PC-9 (cell line): Measurements from ENCODE around the gene SHCBP1L. TPM values are rescaled to one million over a fixed set of nuclear protein-coding genes. Genes with fewer than 3 reads are reported as not detected.
A peak's percentile ranks its signal among the peaks of the same experiment; 100 is the strongest.

Source experiments
- BruUV-seq: library from RNA; stranded (reverse); fragments of 400-500 nt; replicated peaks from 2 replicates; lab custom pipeline; 2021; lab: Mats Ljungman, UMichigan
- CTCF ChIA-PET: fragments of 300-600 bp; sonication (Branson Sonifier 250); formaldehyde crosslinking; loops from one replicate; lab custom pipeline; 2022; ENCODE audit warnings: antibody characterized with exemption; lab: Charles Lee
- POLR2A ChIA-PET: fragments of 300-600 bp; sonication (Branson Sonifier 250); formaldehyde crosslinking; loops from one replicate; lab custom pipeline; 2022; ENCODE audit warnings: antibody characterized with exemption; ENCODE audit not compliant: unreplicated experiment; lab: Charles Lee
- DNase-seq, 2 experiments: peaks; one replicate each; pipeline versions ENCODE4 v3.0.0 to v3.0.0-alpha.2; 2015 to 2022; ENCODE audit warnings: mixed read lengths in 1 of 2
- H2AFZ ChIP-seq: fragments of 200-600 bp; sonication (generic); 2 replicates; pipeline ENCODE4 v1.8.1; 2017; ENCODE audit warnings: antibody characterized with exemption
- H3F3A ChIP-seq: fragments of 200-600 bp; sonication (generic); 2 replicates; pipeline ENCODE4 v1.8.1; 2017; ENCODE audit warnings: antibody characterized with exemption, mild to moderate bottlenecking, low read depth; ENCODE audit not compliant: insufficient read depth
- H3K27ac ChIP-seq: fragments of 200-600 bp; sonication (generic); 2 replicates; pipeline ENCODE4 v1.6.1; 2016; ENCODE audit warnings: mixed run types
- H3K27me3 ChIP-seq: fragments of 200-600 bp; sonication (generic); 2 replicates; pipeline ENCODE4 v1.6.1; 2016; ENCODE audit warnings: low read depth, mixed run types; ENCODE audit not compliant: insufficient read depth
- H3K36me3 ChIP-seq: fragments of 200-600 bp; sonication (generic); 2 replicates; pipeline ENCODE4 v1.6.1; 2016; ENCODE audit warnings: low read depth, mixed run types
- H3K4me1 ChIP-seq: fragments of 200-600 bp; sonication (generic); replicated peaks from 2 replicates; pipeline ENCODE4 v1.6.1; 2016; ENCODE audit warnings: mixed run types; ENCODE audit not compliant: insufficient read depth
- H3K4me2 ChIP-seq: fragments of 200-600 bp; sonication (generic); 2 replicates; pipeline ENCODE4 v1.6.1; 2017; ENCODE audit warnings: mixed run types
- H3K4me3 ChIP-seq: fragments of 200-600 bp; sonication (generic); 2 replicates; pipeline ENCODE4 v1.6.1; 2016; ENCODE audit warnings: mixed run types
- H3K79me2 ChIP-seq: fragments of 200-600 bp; sonication (generic); 2 replicates; pipeline ENCODE4 v1.6.1; 2017; ENCODE audit warnings: low read depth, mixed run types
- H3K9me2 ChIP-seq: fragments of 200-600 bp; sonication (generic); 2 replicates; pipeline ENCODE4 v1.8.1; 2017; ENCODE audit warnings: mild to moderate bottlenecking; ENCODE audit not compliant: insufficient read depth
- H3K9me3 ChIP-seq: fragments of 200-600 bp; sonication (generic); 2 replicates; pipeline ENCODE4 v1.8.1; 2016; ENCODE audit warnings: low read depth; ENCODE audit not compliant: insufficient read depth
- H4K20me1 ChIP-seq: fragments of 200-600 bp; sonication (generic); 2 replicates; pipeline ENCODE4 v1.8.1; 2017; ENCODE audit not compliant: insufficient read depth
- EZH2 ChIP-seq: fragments of 200-600 bp; sonication (generic); IDR thresholded peaks from 2 replicates; pipeline ENCODE4 v1.8.0; 2017; ENCODE audit warnings: antibody characterized with exemption, low read depth
- intact Hi-C: fragments of 100-400 bp; cut with micrococcal nuclease; formaldehyde crosslinking; loops from one replicate; pipeline ENCODE4 v1.10.0; 2022; ENCODE audit not compliant: unreplicated experiment
- total RNA-seq: library from RNA; stranded (reverse); gene quantifications from 2 replicates; pipeline ENCODE4 v1.2.3, GENCODE V29; 2021
- TF ChIP-seq, protein P1 (sequence below): fragments of 200-600 bp; sonication (generic); conservative IDR thresholded peaks from 2 replicates; pipeline ENCODE4 v1.6.1; 2017; ENCODE audit warnings: mixed run types, antibody characterized with exemption, mild to moderate bottlenecking, moderate library complexity

SHCBP1L gene
- total RNA-seq, 1 experiment from 2014 or later, result not detected

DNA sequence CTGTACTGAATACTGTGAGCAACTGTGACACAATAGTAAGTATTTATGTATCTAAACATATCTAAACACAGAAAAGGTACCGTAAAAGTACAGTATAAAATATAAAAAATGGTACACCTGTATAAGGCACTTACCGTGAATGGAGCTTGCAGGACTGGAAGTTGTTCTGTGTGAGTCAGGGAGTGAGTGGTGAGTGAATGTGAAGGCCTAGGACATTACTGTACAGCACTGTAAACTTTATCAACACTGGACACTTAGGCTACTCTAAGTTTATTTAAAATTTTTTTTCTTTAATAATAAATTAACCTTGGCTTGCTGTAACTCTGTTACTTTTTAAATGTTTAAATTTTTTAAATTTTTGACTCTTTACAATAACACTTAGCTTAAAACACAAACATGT lies 24.5 kb upstream of the SHCBP1L start:
- Histone ChIP-seq H3K79me2 (no peaks in the 10 kb centered on the region), H4K20me1 (no peaks in the 10 kb centered on the region), H3F3A (peaks cover 6% of the 10 kb centered on the region; the same call in 1 of the 2 replicates), H3K27ac (no peak overlapping the region), H3K9me2 (peaks cover 4% of the 10 kb centered on the region; the same call in 1 of the 2 replicates), H3K27me3 (no peaks in the 10 kb centered on the region), H3K36me3 (no peaks in the 10 kb centered on the region), H3K4me1 (peaks cover 10% of the 10 kb centered on the region), H2AFZ (no peak overlapping the region), H3K9me3 (no peaks in the 10 kb centered on the region), H3K4me2 (no peak overlapping the region), H3K4me3 (no peak overlapping the region)
- no peak for TF ChIP-seq EZH2
- TF ChIP-seq, protein P1, sequence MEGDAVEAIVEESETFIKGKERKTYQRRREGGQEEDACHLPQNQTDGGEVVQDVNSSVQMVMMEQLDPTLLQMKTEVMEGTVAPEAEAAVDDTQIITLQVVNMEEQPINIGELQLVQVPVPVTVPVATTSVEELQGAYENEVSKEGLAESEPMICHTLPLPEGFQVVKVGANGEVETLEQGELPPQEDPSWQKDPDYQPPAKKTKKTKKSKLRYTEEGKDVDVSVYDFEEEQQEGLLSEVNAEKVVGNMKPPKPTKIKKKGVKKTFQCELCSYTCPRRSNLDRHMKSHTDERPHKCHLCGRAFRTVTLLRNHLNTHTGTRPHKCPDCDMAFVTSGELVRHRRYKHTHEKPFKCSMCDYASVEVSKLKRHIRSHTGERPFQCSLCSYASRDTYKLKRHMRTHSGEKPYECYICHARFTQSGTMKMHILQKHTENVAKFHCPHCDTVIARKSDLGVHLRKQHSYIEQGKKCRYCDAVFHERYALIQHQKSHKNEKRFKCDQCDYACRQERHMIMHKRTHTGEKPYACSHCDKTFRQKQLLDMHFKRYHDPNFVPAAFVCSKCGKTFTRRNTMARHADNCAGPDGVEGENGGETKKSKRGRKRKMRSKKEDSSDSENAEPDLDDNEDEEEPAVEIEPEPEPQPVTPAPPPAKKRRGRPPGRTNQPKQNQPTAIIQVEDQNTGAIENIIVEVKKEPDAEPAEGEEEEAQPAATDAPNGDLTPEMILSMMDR, result no peak
- BruUV-seq, result no TSS peak
- DNase-seq, result no peak
- ChIA-PET CTCF (no interaction called here), POLR2A (interaction anchor here (0.6 kb wide), 1 partner anchor 84 kb away, joined by 5 read pairs; no protein-coding TSS in a partner anchor)
- intact Hi-C loops, result no loop called here

DNA sequence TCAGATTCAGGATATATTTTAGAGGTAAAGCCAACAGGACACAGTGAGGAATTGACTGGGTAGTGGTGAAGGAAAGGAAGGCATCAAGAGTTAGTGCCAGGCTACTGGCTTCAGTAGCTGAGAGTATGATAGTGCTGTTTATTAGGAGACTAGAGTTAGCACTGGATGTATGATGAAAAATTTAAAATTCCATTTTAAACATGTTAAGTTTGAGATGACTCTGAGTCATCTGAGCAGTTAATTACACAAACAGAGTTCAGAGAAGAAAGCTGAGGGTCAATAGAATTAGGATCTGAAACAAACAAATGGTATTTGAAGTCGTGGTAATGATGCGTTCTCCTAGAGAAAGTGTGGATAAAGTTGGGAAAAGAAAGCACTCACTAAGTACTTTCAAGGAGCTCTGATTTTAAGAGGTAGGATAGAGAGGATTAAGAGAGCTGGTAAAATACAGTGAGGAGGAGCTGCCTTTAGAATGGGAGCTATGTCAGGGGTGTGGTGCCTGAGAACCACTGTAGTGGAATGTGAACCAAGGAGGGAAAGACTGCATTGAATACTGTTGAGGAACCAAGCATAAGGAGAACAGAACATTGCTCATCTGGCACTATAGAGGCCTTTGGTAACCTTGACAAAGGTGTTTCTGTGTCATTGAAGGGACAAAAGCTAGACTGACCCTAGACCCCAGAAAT lies 21.7 kb upstream of the SHCBP1L start:
- no peak overlapping the region for H2AFZ ChIP-seq
- H4K20me1 ChIP-seq, result no peaks in the 10 kb centered on the region
- CTCF ChIA-PET, result interaction anchor here (1.0 kb wide), 1 partner anchor 12 kb away, joined by 3 read pairs; no protein-coding TSS in a partner anchor
- no TSS peak for BruUV-seq
- peak overlapping the region; percentile 4; the same call in 1 of the 2 replicates for H3K27ac ChIP-seq
- no peak overlapping the region for H3K4me3 ChIP-seq
- intact Hi-C loops, result no loop called here
- peaks cover 11% of the 10 kb centered on the region for H3F3A ChIP-seq
- TF ChIP-seq, protein P1, result no peak
- no peak for TF ChIP-seq EZH2
- H3K79me2 ChIP-seq, result no peaks in the 10 kb centered on the region
- peaks cover 4% of the 10 kb centered on the region; the same call in 1 of the 2 replicates for H3K9me2 ChIP-seq
- H3K36me3 ChIP-seq, result no peaks in the 10 kb centered on the region
- DNase-seq, result no peak
- H3K4me1 ChIP-seq, result peaks cover 19% of the 10 kb centered on the region
- no peaks in the 10 kb centered on the region for H3K9me3 ChIP-seq
- POLR2A ChIA-PET, result interaction anchor here (0.5 to 0.6 kb wide), 5 partner anchors 12 to 746 kb away, joined by 3 to 4 read pairs (median 3); no protein-coding TSS in a partner anchor
- H3K4me2 ChIP-seq, result no peak overlapping the region; the same call in 1 of the 2 replicates
- no peaks in the 10 kb centered on the region for H3K27me3 ChIP-seq

DNA sequence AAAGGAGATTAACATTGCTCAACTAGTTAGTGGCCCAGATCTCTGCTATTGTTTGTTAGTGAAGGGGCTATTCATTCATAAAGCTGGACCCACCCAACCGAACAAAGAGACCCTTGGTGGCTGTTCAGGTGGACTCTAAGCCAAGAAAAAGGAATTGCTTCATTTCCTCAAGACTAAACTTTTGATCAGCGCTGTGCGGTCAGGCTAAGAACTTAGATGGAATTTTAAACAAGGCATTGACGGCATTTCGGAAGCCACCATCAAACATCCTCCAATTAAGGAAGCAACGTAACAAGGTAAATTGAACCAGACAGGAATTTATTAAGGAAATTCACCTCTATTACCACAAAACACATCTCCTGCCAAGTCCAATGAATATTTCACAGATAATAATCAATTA lies 19.9 kb upstream of the SHCBP1L start:
- H3K9me2 ChIP-seq, result no peaks in the 10 kb centered on the region
- no peaks in the 10 kb centered on the region for H3K27me3 ChIP-seq
- BruUV-seq, result no TSS peak
- no peak for TF ChIP-seq EZH2
- TF ChIP-seq, protein P1, result no peak
- no peak for DNase-seq
- H3K4me3 ChIP-seq, result no peak overlapping the region
- no peak overlapping the region for H3K27ac ChIP-seq
- peaks cover 38% of the 10 kb centered on the region for H3K4me1 ChIP-seq
- H3K36me3 ChIP-seq, result no peaks in the 10 kb centered on the region
- H3K4me2 ChIP-seq, result no peak overlapping the region
- POLR2A ChIA-PET, result no interaction called here
- no peak overlapping the region for H2AFZ ChIP-seq
- CTCF ChIA-PET, result no interaction called here
- no peaks in the 10 kb centered on the region for H3K79me2 ChIP-seq
- H3K9me3 ChIP-seq, result no peaks in the 10 kb centered on the region
- intact Hi-C loops, result no loop called here
- H4K20me1 ChIP-seq, result no peaks in the 10 kb centered on the region
- H3F3A ChIP-seq, result peaks cover 27% of the 10 kb centered on the region
